Body of pancreas (tissue), 4 donors: ENCODE data around the gene TAF3. TPM values are rescaled to one million over a fixed set of nuclear protein-coding genes. Genes with fewer than 3 reads are reported as not detected.

Experiments used
- ATAC-seq: fragments of 150-250 bp; one replicate; pipeline ENCODE4 v1.9.1; 2016
- DNase-seq, 4 donors: peaks; one replicate each; pipeline ENCODE4 v3.0.0-alpha.2; 2019
- H3K27ac ChIP-seq, 4 donors: fragments of 200-600 bp; sonication (generic); 1 replicate in 3 of 4; 2 replicates in 1 of 4; pipeline versions ENCODE4 v1.5.1 to v1.6.1; 2016 to 2019; ENCODE audit warnings: mild to moderate bottlenecking in 1 of 4, mixed read lengths in 1 of 4, moderate library complexity in 1 of 4
- H3K27me3 ChIP-seq, 2 donors: fragments of 200-600 bp; sonication (generic); one replicate each; pipeline ENCODE4 v1.6.0; 2016; ENCODE audit warnings: mild to moderate bottlenecking in 1 of 2
- H3K36me3 ChIP-seq, 2 donors: fragments of 200-600 bp; sonication (generic); replicated peaks in 1 of 2; 2 replicates each; pipeline ENCODE4 v1.5.1; 2016; ENCODE audit warnings: low read depth in 2 of 2; ENCODE audit not compliant: insufficient read depth in 1 of 2
- H3K4me1 ChIP-seq: fragments of 200-600 bp; sonication (generic); one replicate; pipeline ENCODE4 v1.6.0; 2016
- H3K4me3 ChIP-seq, 2 donors: fragments of 200-600 bp; sonication (generic); 1 replicate in 1 of 2; 2 replicates in 1 of 2; pipeline ENCODE4 v1.5.1; 2016 to 2019
- H3K9me3 ChIP-seq, 3 donors: fragments of 200-600 bp; sonication (generic); 1 replicate in 2 of 3; 2 replicates in 1 of 3; pipeline ENCODE4 v1.5.1; 2016
- POLR2A ChIP-seq, 3 donors: fragments of 450-650 bp; IDR thresholded peaks; one replicate each; pipeline ENCODE4 v1.6.1; 2016; ENCODE audit warnings: antibody characterized with exemption in 3 of 3, mild to moderate bottlenecking in 2 of 3
- WGBS, 2 donors: methylation state at CpG; one replicate each; pipeline ENCODE4 v1.1.5; 2017; 5-methylcytosine and 5-hydroxymethylcytosine counted together
- intact Hi-C: fragments of 100-400 bp; cut with DNase I; formaldehyde crosslinking; loops from one replicate; pipeline ENCODE4 v1.15.1; 2023
- total RNA-seq, 2 donors: library from RNA; depleted of rRNA; stranded (reverse); fragments of >200 nt; gene quantifications; one replicate each; pipeline ENCODE4 v1.1.0, GENCODE V29; 2016
- TF ChIP-seq, protein P1 (sequence below), 7 experiments: fragments of 450-650 bp in 4 of 7; fragments of 200-600 bp in 3 of 7; sonication (generic) in 3 of 7; IDR thresholded peaks; one replicate each; pipeline ENCODE4 v1.5.1; 2016 to 2019; ENCODE audit warnings: antibody characterized with exemption in 7 of 7

TAF3 gene
- total RNA-seq, 2 donors from 2014 or later: 6.0 to 12.9 TPM

- intact Hi-C loops: no loop called here
- ATAC-seq (no peak), DNase-seq (no peak)
- 89 to 92% methylated on average over 1 of the region's 1 CpG for WGBS, 2 donors
- Histone ChIP-seq H3K27me3 (no peaks in the 10 kb centered on the region), H3K4me3 (no peak overlapping the region), H3K27ac (no peak overlapping the region), H3K36me3 (no peaks in the 10 kb centered on the region), H3K4me1 (peaks cover 3% of the 10 kb centered on the region), H3K9me3 (no peaks in the 10 kb centered on the region)
- TF ChIP-seq POLR2A (IDR thresholded peaks at IDR 0.05): no peak
- TF ChIP-seq, protein P1, sequence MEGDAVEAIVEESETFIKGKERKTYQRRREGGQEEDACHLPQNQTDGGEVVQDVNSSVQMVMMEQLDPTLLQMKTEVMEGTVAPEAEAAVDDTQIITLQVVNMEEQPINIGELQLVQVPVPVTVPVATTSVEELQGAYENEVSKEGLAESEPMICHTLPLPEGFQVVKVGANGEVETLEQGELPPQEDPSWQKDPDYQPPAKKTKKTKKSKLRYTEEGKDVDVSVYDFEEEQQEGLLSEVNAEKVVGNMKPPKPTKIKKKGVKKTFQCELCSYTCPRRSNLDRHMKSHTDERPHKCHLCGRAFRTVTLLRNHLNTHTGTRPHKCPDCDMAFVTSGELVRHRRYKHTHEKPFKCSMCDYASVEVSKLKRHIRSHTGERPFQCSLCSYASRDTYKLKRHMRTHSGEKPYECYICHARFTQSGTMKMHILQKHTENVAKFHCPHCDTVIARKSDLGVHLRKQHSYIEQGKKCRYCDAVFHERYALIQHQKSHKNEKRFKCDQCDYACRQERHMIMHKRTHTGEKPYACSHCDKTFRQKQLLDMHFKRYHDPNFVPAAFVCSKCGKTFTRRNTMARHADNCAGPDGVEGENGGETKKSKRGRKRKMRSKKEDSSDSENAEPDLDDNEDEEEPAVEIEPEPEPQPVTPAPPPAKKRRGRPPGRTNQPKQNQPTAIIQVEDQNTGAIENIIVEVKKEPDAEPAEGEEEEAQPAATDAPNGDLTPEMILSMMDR (IDR thresholded peaks at IDR 0.05): no peak
Measured at GRCh38 chr10:7832060-7832459, 13.8 kb downstream of the TAF3 start.

- H3K36me3 ChIP-seq: no peaks in the 10 kb centered on the region
- H3K4me3 ChIP-seq: no peak overlapping the region
- no peaks in the 10 kb centered on the region for H3K9me3 ChIP-seq
- no peaks in the 10 kb centered on the region for H3K27me3 ChIP-seq
- ATAC-seq: no peak
- TF ChIP-seq, protein P1 (IDR thresholded peaks at IDR 0.05): no peak
- no peak for TF ChIP-seq POLR2A (IDR thresholded peaks at IDR 0.05)
- no peaks in the 10 kb centered on the region for H3K4me1 ChIP-seq
- intact Hi-C loops: no loop called here
- no peak overlapping the region for H3K27ac ChIP-seq
- DNase-seq: no peak
Measured at GRCh38 chr10:7833210-7833609, 14.9 kb downstream of the TAF3 start.

DNA sequence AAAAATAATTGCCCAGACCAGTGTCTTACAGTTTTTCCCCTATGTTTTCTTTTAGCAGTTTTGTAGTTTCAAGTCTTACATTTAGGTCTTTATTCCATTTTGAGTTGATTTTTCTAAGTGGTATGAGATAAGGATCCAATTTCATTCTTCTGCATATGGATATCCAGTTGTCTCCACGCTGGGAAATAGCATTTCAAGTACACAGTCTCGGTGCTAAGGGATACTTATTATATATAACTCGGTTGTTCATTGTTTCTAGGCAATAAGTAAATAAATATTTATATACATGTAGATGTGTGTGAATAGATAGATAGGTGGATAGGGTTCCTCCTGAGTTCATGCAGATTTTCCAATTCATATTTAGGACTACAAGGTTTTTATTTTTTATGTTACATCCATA is 16.0 kb downstream of the TAF3 start:
- ATAC-seq: no peak
- intact Hi-C loops: no loop called here
- no peaks in the 10 kb centered on the region for H3K9me3 ChIP-seq
- DNase-seq: no peak
- H3K27ac ChIP-seq: no peak overlapping the region
- H3K27me3 ChIP-seq: no peaks in the 10 kb centered on the region
- WGBS, 2 donors: 88 to 93% methylated on average over 3 of the region's 3 CpGs
- no peaks in the 10 kb centered on the region for H3K4me1 ChIP-seq
- H3K36me3 ChIP-seq: no peaks in the 10 kb centered on the region
- no peak for TF ChIP-seq POLR2A (IDR thresholded peaks at IDR 0.05)
- TF ChIP-seq, protein P1 (IDR thresholded peaks at IDR 0.05): no peak
- H3K4me3 ChIP-seq: no peak overlapping the region

DNA sequence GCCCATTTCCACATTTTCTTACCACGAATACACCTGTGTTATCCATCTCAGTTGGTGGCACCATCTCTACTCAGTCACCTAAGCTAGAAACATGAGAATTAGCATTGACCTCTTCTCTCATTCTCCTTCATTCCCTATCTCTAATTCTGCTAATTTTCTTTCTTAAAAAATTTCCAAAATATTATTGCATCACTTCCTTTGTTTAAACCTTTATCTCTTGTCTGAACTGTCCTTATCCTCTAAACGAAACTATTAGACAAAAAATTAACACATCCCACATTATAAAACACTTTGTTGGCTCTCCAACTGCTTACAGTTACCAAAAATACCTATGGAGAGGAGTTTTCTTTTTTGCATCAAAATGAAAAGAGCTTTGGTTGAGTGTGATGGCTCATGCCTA is 18.3 kb downstream of the TAF3 start:
- no peak overlapping the region for H3K4me3 ChIP-seq
- H3K27me3 ChIP-seq: no peaks in the 10 kb centered on the region
- TF ChIP-seq POLR2A (IDR thresholded peaks at IDR 0.05): no peak
- TF ChIP-seq, protein P1 (IDR thresholded peaks at IDR 0.05): no peak
- H3K27ac ChIP-seq: no peak overlapping the region
- DNase-seq (no peak), ATAC-seq (no peak)
- intact Hi-C loops: no loop called here
- H3K4me1 ChIP-seq: no peaks in the 10 kb centered on the region
- 77 to 86% methylated on average over 2 of the region's 2 CpGs for WGBS, 2 donors
- H3K36me3 ChIP-seq: no peaks in the 10 kb centered on the region
- no peaks in the 10 kb centered on the region for H3K9me3 ChIP-seq

- TF ChIP-seq, protein P1 (IDR thresholded peaks at IDR 0.05): no peak
- no peak for TF ChIP-seq POLR2A (IDR thresholded peaks at IDR 0.05)
- Histone ChIP-seq H3K4me1 (no peaks in the 10 kb centered on the region), H3K27me3 (no peaks in the 10 kb centered on the region), H3K4me3 (no peak overlapping the region), H3K36me3 (no peaks in the 10 kb centered on the region), H3K9me3 (no peaks in the 10 kb centered on the region), H3K27ac (no peak overlapping the region)
- ATAC-seq (no peak), DNase-seq (no peak)
- intact Hi-C loops: no loop called here
- 72 to 81% methylated on average over 1 of the region's 1 CpG for WGBS, 2 donors
Measured at GRCh38 chr10:7846591-7846990, 28.3 kb downstream of the TAF3 start.
